Measurements from ENCODE around the gene LTB4R2.

LTB4R2 gene

GRCh38 chr14:24361326-24361725 is 51.4 kb downstream of the LTB4R2 start:
- H3K4me3 ChIP-seq (ENCODE audit: low read length), result no peak overlapping the region
- no peak overlapping the region for H3K27ac ChIP-seq (ENCODE audit: low read length)
- no CpG with 5 or more reads among the region's 2 CpGs for WGBS (ENCODE audit: insufficient coverage, insufficient read length)
- H3K9me3 ChIP-seq (ENCODE audit: control insufficient read depth, insufficient read depth, low read length), result no peaks in the 10 kb centered on the region
- no peaks in the 10 kb centered on the region for H3K27me3 ChIP-seq (ENCODE audit: control insufficient read depth, insufficient read depth, low read length)
- no peak for DNase-seq (ENCODE audit: low read depth, low spot score)
- no peaks in the 10 kb centered on the region for H3K36me3 ChIP-seq (ENCODE audit: control insufficient read depth, insufficient read depth, low read length)
- H3K4me1 ChIP-seq (ENCODE audit: control insufficient read depth, insufficient read depth, low read length), result peaks cover 2% of the 10 kb centered on the region; the same call in 1 of the 2 replicates
